ENCODE results near the gene LRRC58.
A peak's percentile ranks its signal among the peaks of the same experiment; 100 is the strongest.
"Not testable (repeated sequence)": the region's sequence is repeated elsewhere in the genome, so short reads cannot be mapped to it uniquely, and the experiment has no call there.

LRRC58 gene

GRCh38 chr3:120348991-120349854 lies at the start of gene LRRC58:
LRRC58 (minus strand) TSS chr3:120349354; CDS start chr3:120349243, 111 bp downstream.
- TF ChIP-seq POLR2A (IDR thresholded peaks at IDR 0.05; ENCODE audit: low read depth, low read length) = peak; percentile 68
- DNase-seq (ENCODE audit: insufficient read length, low spot score) (peak; percentile 84), FAIRE-seq (peak; percentile 58)

GRCh38 chr3:120396469-120396868 lies 47.3 kb upstream of the LRRC58 start:
- FAIRE-seq (no peak), DNase-seq (ENCODE audit: insufficient read length, low spot score) (no peak)
- no peak for TF ChIP-seq POLR2A (IDR thresholded peaks at IDR 0.05; ENCODE audit: low read depth, low read length)

GRCh38 chr3:120394347-120394746 lies 45.2 kb upstream of the LRRC58 start:
- DNase-seq (ENCODE audit: insufficient read length, low spot score) (no peak), FAIRE-seq (no peak)
- no peak for TF ChIP-seq POLR2A (IDR thresholded peaks at IDR 0.05; ENCODE audit: low read depth, low read length)

GRCh38 chr3:120393761-120394160 lies 44.6 kb upstream of the LRRC58 start:
- no peak for TF ChIP-seq POLR2A (IDR thresholded peaks at IDR 0.05; ENCODE audit: low read depth, low read length)
- FAIRE-seq (no peak), DNase-seq (ENCODE audit: insufficient read length, low spot score) (no peak)

GRCh38 chr3:120393243-120393642 lies 44.1 kb upstream of the LRRC58 start:
- DNase-seq (ENCODE audit: insufficient read length, low spot score) (no peak), FAIRE-seq (no peak)
- TF ChIP-seq POLR2A (IDR thresholded peaks at IDR 0.05; ENCODE audit: low read depth, low read length) = no peak

- FAIRE-seq (no peak), DNase-seq (ENCODE audit: insufficient read length, low spot score) (no peak)
- TF ChIP-seq POLR2A (IDR thresholded peaks at IDR 0.05; ENCODE audit: low read depth, low read length) = no peak
These were observed 33.8 kb upstream of the LRRC58 start for GRCh38 chr3:120382941-120383447.

GRCh38 chr3:120381503-120381902 lies 32.3 kb upstream of the LRRC58 start:
- FAIRE-seq (no peak), DNase-seq (ENCODE audit: insufficient read length, low spot score) (no peak)
- no peak for TF ChIP-seq POLR2A (IDR thresholded peaks at IDR 0.05; ENCODE audit: low read depth, low read length)

- FAIRE-seq; DNase-seq (ENCODE audit: insufficient read length, low spot score): not testable (repeated sequence)
These were observed 28.8 kb upstream of the LRRC58 start for GRCh38 chr3:120377948-120378347.

GRCh38 chr3:120370463-120370862 lies 21.3 kb upstream of the LRRC58 start:
- DNase-seq (ENCODE audit: insufficient read length, low spot score) = no peak
- no peak for TF ChIP-seq POLR2A (IDR thresholded peaks at IDR 0.05; ENCODE audit: low read depth, low read length)
- no peak for FAIRE-seq

GRCh38 chr3:120369037-120369467 lies 19.9 kb upstream of the LRRC58 start:
- TF ChIP-seq POLR2A (IDR thresholded peaks at IDR 0.05; ENCODE audit: low read depth, low read length) = no peak
- FAIRE-seq = no peak
- no peak for DNase-seq (ENCODE audit: insufficient read length, low spot score)

GRCh38 chr3:120368172-120368571 lies 19.0 kb upstream of the LRRC58 start:
- no peak for DNase-seq (ENCODE audit: insufficient read length, low spot score)
- FAIRE-seq = no peak
- TF ChIP-seq POLR2A (IDR thresholded peaks at IDR 0.05; ENCODE audit: low read depth, low read length) = no peak

- FAIRE-seq = peak; percentile 66
- no peak for TF ChIP-seq POLR2A (IDR thresholded peaks at IDR 0.05; ENCODE audit: low read depth, low read length)
- no peak for DNase-seq (ENCODE audit: insufficient read length, low spot score)
These were observed 15.7 kb upstream of the LRRC58 start for GRCh38 chr3:120364821-120365220.

- no peak for FAIRE-seq
- no peak for TF ChIP-seq POLR2A (IDR thresholded peaks at IDR 0.05; ENCODE audit: low read depth, low read length)
These were observed 14.9 kb upstream of the LRRC58 start for GRCh38 chr3:120364101-120364500.

GRCh38 chr3:120357807-120358206 lies 8.7 kb upstream of the LRRC58 start:
- peak; percentile 62 for FAIRE-seq
- no peak for TF ChIP-seq POLR2A (IDR thresholded peaks at IDR 0.05; ENCODE audit: low read depth, low read length)
- DNase-seq (ENCODE audit: insufficient read length, low spot score) = no peak

More at GRCh38 chr3:120364101-120364500, 14.9 kb upstream of the LRRC58 start:
- DNase-seq (ENCODE audit: insufficient read length, low spot score) = no peak

GRCh38 chr3:120355486-120355885 lies 6.3 kb upstream of the LRRC58 start:
- TF ChIP-seq POLR2A (IDR thresholded peaks at IDR 0.05; ENCODE audit: low read depth, low read length) = no peak
- FAIRE-seq (no peak), DNase-seq (ENCODE audit: insufficient read length, low spot score) (no peak)

Measured in H54 (cell line).